ENCODE data around the gene C6orf52. TPM values are rescaled to one million over a fixed set of nuclear protein-coding genes. Genes with fewer than 3 reads are reported as not detected.
"Not testable (repeated sequence)": the region's sequence is repeated elsewhere in the genome, so short reads cannot be mapped to it uniquely, and the experiment has no call there.

Gene C6orf52
- total RNA-seq, 1 experiment from 2014 or later, result not detected

DNA sequence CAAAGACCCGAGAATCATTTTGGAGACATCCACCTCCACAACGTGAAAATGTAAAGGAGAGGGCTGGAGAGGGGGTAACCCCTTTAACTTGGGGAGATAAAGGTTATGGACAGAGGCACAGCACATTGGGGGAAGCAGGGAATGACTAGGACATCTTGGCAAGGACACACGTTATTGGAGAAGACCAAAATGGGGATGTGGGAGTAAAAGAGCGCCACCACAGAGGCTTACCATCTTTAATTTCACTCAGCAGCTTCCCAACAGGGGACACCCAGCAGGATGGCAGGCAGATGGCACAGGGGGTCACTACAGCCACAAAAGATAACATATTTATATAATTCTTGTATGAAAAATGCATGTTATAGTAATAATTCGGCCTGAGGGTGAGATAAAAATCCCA is 9.8 kb downstream of the C6orf52 start:
- Histone ChIP-seq H3K36me3 (no peaks in the 10 kb centered on the region), H3K4me3 (no peak overlapping the region), H3K9me3 (replicated peaks) (no peaks in the 10 kb centered on the region), H3K27ac (no peak overlapping the region), H3K4me1 (no peaks in the 10 kb centered on the region), H3K27me3 (no peaks in the 10 kb centered on the region)
- no peak for DNase-seq

DNA sequence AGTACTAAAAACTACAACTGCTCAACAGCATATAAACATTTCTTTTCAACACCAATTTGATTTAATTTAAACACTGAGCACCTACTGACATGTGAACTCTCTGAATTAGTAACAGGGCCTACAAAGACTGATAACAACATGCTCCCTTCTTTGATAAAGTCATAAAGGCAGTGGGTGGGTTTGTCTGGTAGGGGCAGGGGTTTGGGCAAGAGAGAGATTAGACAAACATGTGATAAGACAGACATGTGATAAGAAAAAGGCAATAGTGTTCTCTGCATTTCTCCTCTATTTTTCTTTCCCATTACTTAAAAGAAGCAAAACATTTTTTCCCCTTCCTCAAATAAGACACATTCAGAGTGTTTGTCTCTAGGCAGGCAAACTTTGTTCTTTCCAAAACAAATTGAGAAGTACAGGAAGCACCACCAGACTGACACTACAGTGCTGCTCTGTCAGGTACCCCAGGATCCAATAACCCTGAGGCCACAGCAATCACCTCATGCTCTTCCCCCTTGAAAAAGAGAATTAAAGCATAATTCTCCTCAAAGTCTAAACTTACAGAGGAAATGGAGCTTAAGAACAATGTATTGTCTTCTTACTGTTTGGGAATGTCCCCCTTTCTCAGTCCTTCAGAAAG is 11.9 kb downstream of the C6orf52 start:
- H3K4me1 ChIP-seq, result no peaks in the 10 kb centered on the region
- no peak for DNase-seq
- no peak overlapping the region for H3K4me3 ChIP-seq
- no peaks in the 10 kb centered on the region for H3K27me3 ChIP-seq
- H3K36me3 ChIP-seq, result no peaks in the 10 kb centered on the region
- H3K27ac ChIP-seq, result no peak overlapping the region
- no peaks in the 10 kb centered on the region for H3K9me3 ChIP-seq (replicated peaks)

DNA sequence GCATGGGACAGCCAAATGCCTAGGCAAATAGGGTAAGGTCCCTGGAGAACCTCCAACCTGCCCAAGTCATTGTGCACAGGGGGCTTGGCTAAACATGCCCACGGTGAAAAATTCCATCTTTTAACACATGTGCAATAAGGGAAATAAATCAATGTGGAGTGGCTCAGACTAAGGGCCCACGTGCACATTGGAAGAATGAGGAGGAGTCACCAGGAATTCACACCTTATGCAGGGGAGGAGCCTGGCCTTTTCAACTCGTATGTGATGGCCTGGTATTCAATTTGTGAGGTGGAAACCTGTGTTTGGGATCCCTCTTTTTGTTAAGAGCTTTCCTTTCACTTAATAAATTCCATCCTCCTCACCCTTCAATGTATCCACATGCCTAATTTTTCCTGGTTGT is 12.6 kb downstream of the C6orf52 start:
- Histone ChIP-seq H3K9me3 (replicated peaks) (no peaks in the 10 kb centered on the region), H3K4me1 (no peaks in the 10 kb centered on the region), H3K4me3 (no peak overlapping the region), H3K27me3 (no peaks in the 10 kb centered on the region), H3K27ac (no peak overlapping the region), H3K36me3 (no peaks in the 10 kb centered on the region)
- DNase-seq, result no peak

DNA sequence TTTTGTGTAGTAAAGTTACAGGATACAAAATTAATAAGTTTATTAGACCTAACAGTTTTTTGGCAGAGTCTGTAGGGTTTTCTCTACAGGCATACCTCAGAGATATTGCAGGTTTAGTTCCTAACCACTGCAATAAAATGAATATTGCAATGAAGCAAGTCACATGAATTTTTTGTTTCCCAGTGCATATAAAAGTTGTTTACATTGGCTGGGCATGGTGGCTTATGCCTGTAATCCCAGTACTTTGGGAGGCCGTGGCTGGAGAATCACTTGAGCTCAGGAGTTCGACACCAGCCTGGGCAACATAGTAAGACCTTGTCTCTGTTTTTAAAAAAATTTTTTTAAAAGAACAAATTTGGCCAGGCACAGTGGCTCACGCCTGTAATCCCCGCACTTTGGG is 16.0 kb downstream of the C6orf52 start:
- H3K4me1 ChIP-seq, result no peaks in the 10 kb centered on the region
- H3K9me3 ChIP-seq (replicated peaks), result no peaks in the 10 kb centered on the region
- H3K36me3 ChIP-seq, result no peaks in the 10 kb centered on the region
- no peaks in the 10 kb centered on the region for H3K27me3 ChIP-seq
- H3K27ac ChIP-seq, result no peak overlapping the region
- no peak overlapping the region for H3K4me3 ChIP-seq
- no peak for DNase-seq

DNA sequence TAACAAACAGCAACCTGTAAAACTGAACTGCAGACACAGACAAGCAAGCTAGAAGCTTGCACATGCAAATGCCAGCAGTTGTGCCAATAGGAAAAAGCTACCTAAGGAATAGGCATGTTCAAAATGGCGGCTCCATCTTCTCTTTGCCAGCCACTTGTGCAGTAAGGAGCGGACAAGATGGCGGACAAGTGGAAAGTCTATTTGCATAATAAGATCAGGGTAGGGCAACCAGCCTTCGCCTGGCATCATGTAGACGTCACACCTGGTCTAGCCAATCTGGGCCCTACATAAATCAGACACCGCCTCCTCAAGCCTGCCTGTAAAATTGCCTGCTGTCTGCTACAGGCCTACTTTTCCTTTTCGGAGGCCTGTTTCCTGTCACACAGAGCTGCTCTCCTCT is 18.0 kb downstream of the C6orf52 start:
- H3K36me3 ChIP-seq, result no peaks in the 10 kb centered on the region
- H3K27ac ChIP-seq, result no peak overlapping the region
- H3K27me3 ChIP-seq, result no peaks in the 10 kb centered on the region
- DNase-seq, result no peak
- no peaks in the 10 kb centered on the region for H3K4me1 ChIP-seq
- H3K4me3 ChIP-seq, result no peak overlapping the region
- H3K9me3 ChIP-seq (replicated peaks), result no peaks in the 10 kb centered on the region

DNA sequence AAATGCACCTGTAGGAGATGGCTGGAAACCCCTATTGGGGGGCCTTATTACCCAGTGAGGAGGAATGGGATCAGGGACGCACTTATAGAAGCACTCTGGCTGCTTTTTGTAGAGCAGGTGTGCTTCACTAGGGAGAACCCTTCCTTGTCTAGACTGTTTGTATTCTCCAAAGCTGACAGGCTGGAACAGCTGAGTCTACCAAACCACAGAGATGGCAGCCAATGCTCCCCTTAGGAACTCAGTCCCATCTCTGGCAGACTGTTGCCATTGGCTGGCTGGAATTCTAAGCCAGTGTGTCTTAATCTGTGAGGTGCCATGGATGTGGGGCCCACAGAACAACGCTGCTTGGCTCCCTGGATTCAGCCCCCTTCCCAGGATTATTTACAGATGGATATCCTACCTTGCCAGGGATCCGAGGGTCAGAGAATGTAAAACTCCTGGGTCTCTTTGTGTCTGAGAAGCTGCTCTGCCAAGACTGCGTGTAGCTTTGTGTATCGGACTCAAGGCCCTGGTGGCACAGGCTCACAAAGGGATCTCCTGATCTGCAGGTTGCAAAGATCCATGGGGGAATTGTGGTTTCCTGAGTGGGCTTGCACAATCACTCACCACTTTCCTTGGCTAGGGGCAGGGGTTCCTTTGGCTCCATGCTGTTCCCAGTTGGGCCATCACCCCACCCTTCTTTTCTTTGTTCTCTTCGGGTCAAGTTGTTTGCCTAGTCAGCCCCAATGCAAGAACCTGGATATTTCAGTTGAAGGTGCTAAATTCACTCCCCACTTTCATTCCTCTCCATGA is 26.1 kb downstream of the C6orf52 start:
- H3K27ac ChIP-seq, result no peak overlapping the region
- H3K4me1 ChIP-seq, result 0 out of 2 replicates have a peak, but pooled peaks cover 3% of the 10 kb centered on the region
- no peaks in the 10 kb centered on the region for H3K9me3 ChIP-seq (replicated peaks)
- DNase-seq, result peak; percentile 50 to 72
- H3K27me3 ChIP-seq, result no peaks in the 10 kb centered on the region
- H3K4me3 ChIP-seq, result no peak overlapping the region
- H3K36me3 ChIP-seq, result no peaks in the 10 kb centered on the region

DNA sequence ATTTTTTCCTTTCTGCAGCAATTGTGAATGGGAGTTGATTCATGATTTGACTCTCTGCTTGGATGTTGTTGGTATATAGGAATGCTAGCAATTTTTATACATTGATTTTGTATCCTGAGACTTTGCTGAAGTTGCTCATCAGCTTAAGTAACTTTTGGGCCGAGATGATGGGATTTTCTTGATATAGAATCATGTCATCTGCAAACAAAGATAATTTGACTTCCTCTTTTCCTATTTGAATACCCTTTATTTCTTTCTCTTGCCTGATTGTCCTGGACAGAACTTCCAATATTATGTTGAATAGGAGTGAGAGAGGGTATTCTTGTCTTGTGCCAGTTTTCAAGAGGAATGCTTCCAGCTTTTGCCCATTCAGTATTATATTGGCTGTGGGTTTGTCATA is 28.8 kb downstream of the C6orf52 start:
- H3K4me1 ChIP-seq; H3K36me3 ChIP-seq; H3K27me3 ChIP-seq; H3K27ac ChIP-seq; H3K9me3 ChIP-seq (replicated peaks); DNase-seq; H3K4me3 ChIP-seq: not testable (repeated sequence)

DNA sequence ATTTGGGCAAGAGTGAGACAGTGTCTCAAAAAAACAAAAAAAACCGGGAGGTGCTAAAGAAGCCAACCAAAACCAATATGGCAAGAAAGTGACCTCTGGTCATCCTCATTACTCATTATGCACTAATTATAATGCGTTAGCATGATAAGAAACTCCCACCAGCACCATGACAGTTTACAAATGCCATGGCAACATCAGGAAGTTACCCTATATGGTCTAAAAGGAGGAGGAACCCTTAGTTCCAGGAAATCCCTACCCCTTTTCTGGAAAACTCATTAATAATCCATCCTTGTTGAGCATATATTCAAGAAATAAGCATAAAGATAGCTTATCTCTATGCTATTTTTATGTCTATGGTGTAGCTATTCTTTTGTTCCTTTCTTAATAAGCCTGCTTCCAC is 31.7 kb downstream of the C6orf52 start:
- H3K4me3 ChIP-seq, result no peak overlapping the region
- no peak for DNase-seq
- no peak overlapping the region for H3K27ac ChIP-seq
- no peaks in the 10 kb centered on the region for H3K9me3 ChIP-seq (replicated peaks)
- H3K36me3 ChIP-seq, result no peaks in the 10 kb centered on the region
- 0 out of 2 replicates have a peak, but pooled peaks cover under 1% of the 10 kb centered on the region for H3K4me1 ChIP-seq
- no peaks in the 10 kb centered on the region for H3K27me3 ChIP-seq

DNA sequence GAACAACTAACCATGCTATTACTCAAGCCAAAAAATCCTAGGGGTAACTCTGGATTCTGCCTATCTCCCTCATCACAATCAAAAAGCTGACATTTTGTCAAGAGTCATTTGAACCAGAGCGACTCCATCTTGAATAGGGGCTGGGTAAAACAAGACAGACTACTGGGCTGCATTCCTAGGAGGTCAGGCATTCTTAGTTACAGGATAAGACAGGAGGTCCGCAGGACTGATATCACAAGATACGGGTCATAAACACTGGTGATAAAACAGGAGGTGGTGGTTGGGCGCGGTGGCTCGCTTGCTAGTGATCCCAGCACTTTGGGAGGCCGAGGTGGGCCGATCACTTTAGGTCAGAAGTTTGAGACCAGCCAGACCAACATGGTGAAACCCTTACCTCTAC is 32.2 kb downstream of the C6orf52 start:
- Histone ChIP-seq H3K9me3 (replicated peaks) (no peaks in the 10 kb centered on the region), H3K4me1 (0 out of 2 replicates have a peak, but pooled peaks cover 2% of the 10 kb centered on the region), H3K27me3 (no peaks in the 10 kb centered on the region), H3K36me3 (no peaks in the 10 kb centered on the region), H3K27ac (no peak overlapping the region), H3K4me3 (no peak overlapping the region)
- DNase-seq, result no peak

DNA sequence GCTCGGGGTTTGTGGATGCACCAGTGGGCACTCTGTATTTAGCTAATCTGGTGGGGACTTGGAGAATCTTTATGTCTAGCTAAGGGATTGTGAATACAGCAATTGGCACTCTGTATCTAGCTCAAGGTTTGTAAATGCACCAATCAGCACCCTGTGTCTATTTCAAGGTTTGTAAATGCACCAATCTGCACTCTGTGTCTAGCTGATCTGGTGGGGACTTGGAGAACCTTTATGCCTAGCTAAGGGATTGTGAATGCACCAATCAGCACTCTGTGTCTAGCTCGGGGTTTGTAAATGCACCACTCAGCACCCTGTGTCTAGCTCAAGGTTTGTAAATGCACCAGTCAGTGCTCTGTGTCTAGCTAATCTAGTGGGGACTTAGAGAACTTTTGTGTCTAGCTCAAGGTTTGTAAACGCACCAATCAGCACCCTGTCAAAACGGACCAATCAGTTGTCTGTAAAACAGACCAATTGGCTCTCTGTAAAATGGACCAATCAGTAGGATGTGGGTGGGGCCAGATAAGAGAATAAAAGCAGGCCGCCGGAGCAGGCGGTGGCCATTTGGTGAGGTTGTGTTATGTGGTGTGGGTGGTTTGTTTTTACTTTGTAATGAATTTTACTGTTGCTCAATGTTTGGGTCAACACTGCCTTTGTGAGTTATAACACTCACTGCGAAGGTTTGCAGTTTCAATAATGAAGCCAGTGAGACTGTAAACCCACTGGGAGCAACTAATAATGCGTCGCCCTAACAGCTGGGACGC is 33.8 kb downstream of the C6orf52 start:
- not testable (repeated sequence) for H3K9me3 ChIP-seq (replicated peaks); H3K4me1 ChIP-seq; H3K4me3 ChIP-seq; H3K36me3 ChIP-seq; H3K27ac ChIP-seq; H3K27me3 ChIP-seq; DNase-seq

DNA sequence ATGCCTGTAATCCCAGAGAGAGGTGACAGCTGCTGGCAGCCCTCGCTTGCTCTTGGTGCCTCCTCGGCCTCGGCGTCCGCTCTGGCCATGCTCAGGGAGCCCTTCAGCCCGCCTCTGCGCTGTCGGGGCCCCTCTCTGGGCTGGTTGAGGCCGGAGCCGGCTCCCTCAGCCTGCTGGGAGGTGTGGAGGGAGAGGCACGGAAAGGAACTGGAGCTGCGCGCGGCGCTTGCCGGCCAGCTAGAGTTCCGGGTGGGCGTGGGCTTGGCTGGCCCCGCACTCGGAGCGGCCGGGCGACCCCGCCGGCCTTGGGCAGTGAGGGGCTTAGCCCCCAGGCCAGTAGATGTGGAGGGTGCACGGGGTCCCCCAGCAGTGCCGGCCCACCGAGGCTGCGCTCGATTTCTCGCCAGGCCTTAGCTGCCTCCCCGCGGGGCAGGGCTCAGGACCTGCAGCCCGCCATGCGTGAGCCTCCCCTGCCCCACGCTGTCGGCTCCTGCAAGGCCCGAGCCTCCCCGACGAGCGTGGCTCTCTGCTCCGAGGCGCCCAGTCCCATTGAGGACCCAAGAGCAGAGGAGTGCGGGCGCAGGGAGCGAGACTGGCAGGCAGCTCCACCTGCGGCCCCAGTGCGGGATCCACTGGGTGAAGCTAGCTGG is 34.6 kb downstream of the C6orf52 start:
- Histone ChIP-seq H3K27ac (no peak overlapping the region), H3K36me3 (no peaks in the 10 kb centered on the region), H3K27me3 (no peaks in the 10 kb centered on the region), H3K4me3 (no peak overlapping the region), H3K4me1 (0 out of 2 replicates have a peak, but pooled peaks cover 2% of the 10 kb centered on the region), H3K9me3 (replicated peaks) (no peaks in the 10 kb centered on the region)
- no peak for DNase-seq

DNA sequence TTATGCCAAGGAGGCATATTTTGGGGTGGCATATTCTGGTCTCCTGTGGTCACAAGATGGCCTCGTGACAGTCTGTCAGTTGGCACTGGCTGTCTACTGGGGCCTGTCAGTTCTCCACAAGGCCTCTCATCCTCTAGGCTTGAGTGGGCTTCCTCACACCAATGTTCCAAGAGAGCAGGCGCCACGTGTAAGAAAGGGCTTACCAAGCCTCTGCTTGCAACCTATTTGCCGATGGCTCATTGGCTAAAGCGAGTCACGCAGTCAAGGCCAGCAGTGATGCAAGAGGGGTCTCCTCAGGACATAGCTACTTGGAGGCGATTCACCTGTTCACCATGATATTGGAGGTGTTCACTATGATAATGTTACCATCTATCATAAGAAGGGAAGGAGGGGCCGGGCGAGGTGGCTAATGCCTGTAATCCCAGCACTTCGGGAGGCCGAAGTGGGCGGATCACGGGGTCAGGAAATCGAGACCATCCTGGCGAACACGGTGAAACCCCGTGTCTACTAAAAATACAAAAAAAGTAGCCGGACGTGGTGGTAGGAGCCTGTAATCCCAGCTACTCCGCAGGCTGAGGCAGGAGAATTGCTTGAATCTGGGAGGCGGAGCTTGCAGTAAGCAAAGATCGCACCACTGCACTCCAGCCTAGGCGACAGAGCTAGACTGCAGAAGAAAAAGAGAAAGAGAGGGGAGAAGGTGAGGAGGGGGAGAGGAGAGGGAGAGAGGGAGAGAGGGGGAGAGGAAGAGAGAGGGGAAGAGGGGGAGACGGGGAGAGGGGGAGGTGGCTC is 35.3 kb downstream of the C6orf52 start:
- Histone ChIP-seq H3K27ac (no peak overlapping the region), H3K4me3 (no peak overlapping the region), H3K36me3 (no peaks in the 10 kb centered on the region), H3K27me3 (no peaks in the 10 kb centered on the region), H3K4me1 (0 out of 2 replicates have a peak, but pooled peaks cover 2% of the 10 kb centered on the region), H3K9me3 (replicated peaks) (no peaks in the 10 kb centered on the region)
- no peak for DNase-seq

DNA sequence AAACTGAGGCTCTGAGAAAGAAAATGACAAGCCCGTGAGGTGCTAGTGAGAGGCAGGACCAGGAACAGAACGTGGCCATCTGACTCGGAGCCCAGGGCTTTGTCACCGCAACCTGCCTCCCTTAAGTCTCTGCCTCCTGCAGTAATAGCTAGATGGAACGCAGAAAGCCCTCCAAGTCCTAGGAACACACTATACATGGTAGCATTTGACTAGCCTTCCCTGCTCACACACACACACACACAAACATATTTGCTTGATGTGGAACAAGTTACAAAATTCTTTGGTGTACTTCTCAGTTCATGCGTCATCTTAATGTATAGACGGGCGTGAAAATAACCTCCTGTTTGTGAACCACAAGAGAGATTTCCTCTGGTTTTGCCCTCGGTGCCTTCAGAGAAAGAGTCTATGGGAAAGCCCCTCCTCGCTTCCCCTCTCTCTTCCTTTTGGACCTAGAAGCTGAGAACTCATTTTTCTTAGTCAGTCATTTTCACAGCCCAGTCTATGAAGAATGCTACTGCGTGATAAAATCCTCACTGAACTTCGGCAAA is 38.8 kb downstream of the C6orf52 start:
- H3K9me3 ChIP-seq (replicated peaks), result no peaks in the 10 kb centered on the region
- H3K4me3 ChIP-seq, result no peak overlapping the region
- no peaks in the 10 kb centered on the region for H3K27me3 ChIP-seq
- H3K36me3 ChIP-seq, result no peaks in the 10 kb centered on the region
- H3K4me1 ChIP-seq, result 0 out of 2 replicates have a peak, but pooled peaks cover 2% of the 10 kb centered on the region
- no peak for DNase-seq
- H3K27ac ChIP-seq, result no peak overlapping the region

DNA sequence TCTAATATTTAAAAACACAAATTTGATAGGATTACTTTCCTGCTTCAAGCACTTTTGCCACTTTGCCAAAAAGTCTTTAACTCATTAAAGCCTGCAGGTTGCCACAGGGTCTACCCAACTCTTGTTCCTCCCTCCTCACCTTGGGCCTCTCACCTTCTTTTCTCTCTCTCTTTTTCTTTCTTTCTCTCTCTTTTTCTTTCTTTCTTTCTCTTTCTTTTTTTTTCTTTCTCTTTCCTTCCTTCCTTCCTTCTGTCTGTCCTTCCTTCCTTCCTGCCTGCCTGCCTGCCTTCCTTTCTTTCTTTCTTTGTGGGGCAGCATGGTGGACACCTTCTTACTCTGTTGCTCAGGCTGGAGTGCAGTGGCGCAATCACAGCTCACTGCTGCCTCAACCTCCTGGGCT is 50.2 kb downstream of the C6orf52 start:
- Histone ChIP-seq H3K9me3 (replicated peaks) (no peaks in the 10 kb centered on the region), H3K27me3 (no peaks in the 10 kb centered on the region), H3K36me3 (no peaks in the 10 kb centered on the region), H3K4me3 (no peak overlapping the region), H3K4me1 (no peaks in the 10 kb centered on the region), H3K27ac (no peak overlapping the region)
- DNase-seq, result no peak
